T-helper 1 cell treated with Interleukin-12 subunit alpha and Interleukin-12 subunit beta and Interleukin-4 antibody, amounts not matched to agents 30 ng/mL and 1 ng/mL, for 36 hours (primary cell): Measurements from ENCODE around the gene MPIG6B. TPM values are rescaled to one million over a fixed set of nuclear protein-coding genes. Genes with fewer than 3 reads are reported as not detected.

Experiments
- intact Hi-C: fragments of 100-400 bp; cut with micrococcal nuclease; formaldehyde crosslinking; loops from one replicate; pipeline ENCODE4 v1.15.1; 2024
- total RNA-seq: library from RNA; stranded (reverse); gene quantifications from 2 replicates; pipeline ENCODE4 v1.2.3, GENCODE V29; 2022

Gene MPIG6B
- total RNA-seq, 1 donor from 2014 or later: not detected

GRCh38 chr6:31765559-31765909 lies 42.4 kb downstream of the MPIG6B start:
- intact Hi-C loops: no loop called here

GRCh38 chr6:31765910-31766794 lies 43.0 kb downstream of the MPIG6B start:
- intact Hi-C loops: no loop called here

- intact Hi-C loops: no loop called here
Measured at GRCh38 chr6:31767096-31767645, 44.0 kb downstream of the MPIG6B start.

GRCh38 chr6:31768363-31769257 lies 45.4 kb downstream of the MPIG6B start:
- intact Hi-C loops: loop anchor here (1.0 to 2.0 kb wide), 4 partner anchors 30 to 87 kb away; partner anchors contain the start of genes DDAH2, HSPA1B and LY6G5C

- intact Hi-C loops: loop anchor here (1.0 to 5.0 kb wide), 5 partner anchors 31 to 89 kb away; partner anchors contain the start of genes DDAH2, HSPA1B, LSM2 and LY6G5C
Measured at GRCh38 chr6:31769684-31770371, 46.7 kb downstream of the MPIG6B start.

- intact Hi-C loops: loop anchor here (5.0 kb wide), 1 partner anchor 36 kb away; the partner anchor contains the start of gene LSM2
Measured at GRCh38 chr6:31770860-31771259, 47.7 kb downstream of the MPIG6B start.

- intact Hi-C loops: loop anchor here (1.0 to 5.0 kb wide), 2 partner anchors 35 kb away; partner anchors contain the start of gene LSM2
Measured at GRCh38 chr6:31771992-31772358, 48.8 kb downstream of the MPIG6B start.

- intact Hi-C loops: no loop called here
Measured at GRCh38 chr6:31775184-31775583, 52.0 kb downstream of the MPIG6B start.

- intact Hi-C loops: no loop called here
Measured at GRCh38 chr6:31775633-31776484, 52.7 kb downstream of the MPIG6B start.

Other genes starting within 250 kb of the MPIG6B start
- 55.3 and 58.5 TPM in 2 replicates for gene MICB, start 225.2 kb upstream of the MPIG6B start, total RNA-seq
- gene MCCD1, start 194.4 kb upstream of the MPIG6B start, total RNA-seq: not detected in 2 replicates
- gene DDX39B, start 181.4 kb upstream of the MPIG6B start, total RNA-seq: 422 and 431 TPM in 2 replicates
- gene ATP6V1G2, start 176.8 kb upstream of the MPIG6B start, total RNA-seq: 1.2 and 1.4 TPM in 2 replicates
- 14.5 and 16.4 TPM in 2 replicates for gene NFKBIL1, start 175.8 kb upstream of the MPIG6B start, total RNA-seq
- 204 and 212 TPM in 2 replicates for gene LTA, start 151.1 kb upstream of the MPIG6B start, total RNA-seq
- 171 and 172 TPM in 2 replicates for gene TNF, start 147.8 kb upstream of the MPIG6B start, total RNA-seq
- 2,430 and 2,468 TPM in 2 replicates for gene LTB, start 140.9 kb upstream of the MPIG6B start, total RNA-seq
- 149 and 171 TPM in 2 replicates for gene LST1, start 137.1 kb upstream of the MPIG6B start, total RNA-seq
- gene NCR3, start 130.4 kb upstream of the MPIG6B start, total RNA-seq: 48.5 and 52.7 TPM in 2 replicates
- 47.7 and 54.0 TPM in 2 replicates for gene AIF1, start 108.1 kb upstream of the MPIG6B start, total RNA-seq
- gene PRRC2A, start 102.7 kb upstream of the MPIG6B start, total RNA-seq: 230 and 237 TPM in 2 replicates
- 262 and 284 TPM in 2 replicates for gene BAG6, start 70.7 kb upstream of the MPIG6B start, total RNA-seq
- gene APOM, start 67.5 kb upstream of the MPIG6B start, total RNA-seq: 1.9 and 2.0 TPM in 2 replicates
- gene C6orf47, start 62.6 kb upstream of the MPIG6B start, total RNA-seq: 24.7 and 25.7 TPM in 2 replicates
- gene GPANK1, start 58.4 kb upstream of the MPIG6B start, total RNA-seq: 29.3 and 30.0 TPM in 2 replicates
- 219 and 224 TPM in 2 replicates for gene CSNK2B, start 57.3 kb upstream of the MPIG6B start, total RNA-seq
- 27.5 and 29.1 TPM in 2 replicates for gene LY6G5B, start 53.4 kb upstream of the MPIG6B start, total RNA-seq
- gene LY6G5C, start 42.3 kb upstream of the MPIG6B start, total RNA-seq: 6.3 TPM in 2 replicates
- gene ABHD16A, start 20.0 kb upstream of the MPIG6B start, total RNA-seq: 53.6 and 59.7 TPM in 2 replicates
- not detected in 2 replicates for gene LY6G6F, start 16.5 kb upstream of the MPIG6B start, total RNA-seq
- not detected in 2 replicates for gene LY6G6D, start 8.0 kb upstream of the MPIG6B start, total RNA-seq
- 0.41 TPM in 1 of 2 replicates, not detected in the other for gene LY6G6C, start 1.6 kb upstream of the MPIG6B start, total RNA-seq
- 12.2 and 14.4 TPM in 2 replicates for gene DDAH2, start 5.9 kb downstream of the MPIG6B start, total RNA-seq
- 517 and 529 TPM in 2 replicates for gene CLIC1, start 13.2 kb downstream of the MPIG6B start, total RNA-seq
- 47.8 and 51.5 TPM in 2 replicates for gene MSH5, start 16.6 kb downstream of the MPIG6B start, total RNA-seq
- gene SAPCD1, start 39.3 kb downstream of the MPIG6B start, total RNA-seq: 12.2 and 12.8 TPM in 2 replicates
- gene VWA7, start 54.0 kb downstream of the MPIG6B start, total RNA-seq: 6.0 and 6.2 TPM in 2 replicates
- 77.4 and 78.9 TPM in 2 replicates for gene VARS1, start 72.4 kb downstream of the MPIG6B start, total RNA-seq
- 85.4 and 89.3 TPM in 2 replicates for gene LSM2, start 83.6 kb downstream of the MPIG6B start, total RNA-seq
- 3.7 TPM in 2 replicates for gene HSPA1L, start 91.9 kb downstream of the MPIG6B start, total RNA-seq
- 155 and 159 TPM in 2 replicates for gene HSPA1A, start 92.2 kb downstream of the MPIG6B start, total RNA-seq
- 82.7 and 85.0 TPM in 2 replicates for gene HSPA1B, start 104.4 kb downstream of the MPIG6B start, total RNA-seq
- 33.2 and 33.8 TPM in 2 replicates for gene NEU1, start 139.4 kb downstream of the MPIG6B start, total RNA-seq
- gene SLC44A4, start 155.6 kb downstream of the MPIG6B start, total RNA-seq: 0.34 TPM in 1 of 2 replicates, not detected in the other
- 61.0 and 61.6 TPM in 2 replicates for gene EHMT2, start 174.3 kb downstream of the MPIG6B start, total RNA-seq
- 2.0 and 2.2 TPM in 2 replicates for gene ZBTB12, start 178.7 kb downstream of the MPIG6B start, total RNA-seq
- gene C2, start 204.3 kb downstream of the MPIG6B start, total RNA-seq: 0.12 and 1.7 TPM in 2 replicates
- 0.22 and 0.59 TPM in 2 replicates for gene CFB, start 222.7 kb downstream of the MPIG6B start, total RNA-seq
- 75.3 and 83.4 TPM in 2 replicates for gene NELFE, start 235.6 kb downstream of the MPIG6B start, total RNA-seq
- 93.7 and 100 TPM in 2 replicates for gene SKIC2, start 235.8 kb downstream of the MPIG6B start, total RNA-seq
- 19.9 and 20.8 TPM in 2 replicates for gene DXO, start 248.8 kb downstream of the MPIG6B start, total RNA-seq